GM18499 (cell line): Measurements from ENCODE around the gene PLPPR5.
"Not testable (repeated sequence)": the region's sequence is repeated elsewhere in the genome, so short reads cannot be mapped to it uniquely, and the experiment has no call there.

ENCODE experiments used
- ATAC-seq: cut with Tn5 transposase; IDR thresholded peaks from one replicate; pipeline ENCODE4 v1.9.1; 2021; ENCODE audit warnings: moderate number of reproducible peaks; ENCODE audit not compliant: insufficient read depth, unreplicated experiment

PLPPR5 gene

GRCh38 chr1:98920441-98921110 is 84.1 kb downstream of the PLPPR5 start:
- ATAC-seq = no peak

GRCh38 chr1:98919652-98920051 is 85.0 kb downstream of the PLPPR5 start:
- no peak for ATAC-seq

- no peak for ATAC-seq
These were observed 85.5 kb downstream of the PLPPR5 start for GRCh38 chr1:98919211-98919610.

- no peak for ATAC-seq
These were observed 90.1 kb downstream of the PLPPR5 start for GRCh38 chr1:98914547-98914946.

GRCh38 chr1:98910827-98911226 is 93.8 kb downstream of the PLPPR5 start:
- no peak for ATAC-seq

GRCh38 chr1:98908980-98909379 is 95.7 kb downstream of the PLPPR5 start:
- ATAC-seq = no peak

GRCh38 chr1:98906809-98907208 is 97.9 kb downstream of the PLPPR5 start:
- no peak for ATAC-seq

DNA sequence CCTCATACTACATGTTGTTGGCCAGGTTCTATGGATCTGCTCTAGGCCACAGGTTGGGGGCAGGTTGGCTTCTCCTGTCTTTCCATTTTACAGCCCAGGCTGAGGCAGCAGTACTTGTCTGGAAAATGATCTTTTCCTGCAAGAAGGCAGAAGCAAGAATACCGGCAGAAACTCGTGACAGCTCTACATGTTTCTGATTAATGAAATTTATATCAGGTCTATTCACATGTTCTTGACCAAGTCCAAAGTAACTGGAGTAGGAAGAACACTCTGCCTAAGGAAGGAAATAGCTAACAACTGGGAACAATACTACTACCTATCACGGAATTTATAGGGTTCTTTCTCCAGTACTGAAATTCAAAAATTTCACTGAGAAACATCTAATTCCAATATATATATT is 98.3 kb downstream of the PLPPR5 start:
- no peak for ATAC-seq

DNA sequence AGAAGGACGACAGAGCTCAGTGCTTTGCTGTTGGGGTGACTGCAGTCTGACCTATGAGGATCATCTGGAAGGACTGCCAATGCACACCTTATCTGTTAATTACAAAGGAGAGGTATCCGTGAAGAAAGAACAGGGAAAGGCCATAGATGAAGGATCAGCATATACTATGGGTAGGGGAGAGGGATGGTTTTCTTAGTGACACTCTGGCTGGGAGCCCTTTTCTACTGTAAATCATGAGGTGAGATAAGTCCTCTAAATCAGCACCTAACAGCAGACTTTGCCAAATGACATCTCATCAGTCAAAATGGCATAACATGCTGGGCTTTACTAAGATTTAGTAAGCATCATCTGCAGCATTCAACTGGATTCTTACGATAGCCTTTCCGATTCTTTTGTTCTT is 100.0 kb downstream of the PLPPR5 start:
- no peak for ATAC-seq

DNA sequence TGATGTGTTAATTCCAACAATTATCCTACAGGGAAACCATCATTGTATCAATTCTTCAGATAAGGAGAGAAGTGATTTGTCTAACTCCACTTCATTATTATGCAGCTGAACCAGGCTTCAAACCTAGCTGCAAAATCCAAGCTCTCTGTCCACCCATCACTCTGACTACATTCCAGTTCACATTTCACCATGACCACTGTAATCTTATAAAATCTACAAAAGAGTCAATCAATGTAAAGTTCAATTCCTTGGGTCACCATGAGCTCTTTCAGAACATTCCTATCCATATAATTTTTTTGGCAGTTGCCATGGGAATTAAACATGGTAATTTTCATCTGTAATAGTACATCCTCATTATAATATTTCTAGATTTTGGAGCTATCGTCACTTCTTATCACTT is 100.9 kb downstream of the PLPPR5 start:
- ATAC-seq = no peak

DNA sequence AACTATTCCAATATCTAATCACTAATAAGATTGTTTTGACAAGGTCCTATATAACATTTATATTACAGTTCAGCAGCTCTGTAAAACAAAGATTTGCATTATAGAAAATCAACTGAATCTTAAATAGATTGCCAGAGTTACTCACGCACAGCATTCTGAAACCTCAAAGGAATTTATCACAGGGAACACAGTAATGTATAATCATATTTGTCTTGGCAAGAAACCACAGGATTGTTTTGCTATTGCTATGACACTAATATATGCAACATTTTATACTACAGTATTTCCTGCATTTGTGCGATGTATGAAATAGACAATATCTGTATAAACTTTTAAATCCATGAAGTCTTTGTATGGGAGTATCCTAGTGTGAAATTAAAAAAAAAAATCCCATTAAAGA is 101.4 kb downstream of the PLPPR5 start:
- ATAC-seq = no peak

DNA sequence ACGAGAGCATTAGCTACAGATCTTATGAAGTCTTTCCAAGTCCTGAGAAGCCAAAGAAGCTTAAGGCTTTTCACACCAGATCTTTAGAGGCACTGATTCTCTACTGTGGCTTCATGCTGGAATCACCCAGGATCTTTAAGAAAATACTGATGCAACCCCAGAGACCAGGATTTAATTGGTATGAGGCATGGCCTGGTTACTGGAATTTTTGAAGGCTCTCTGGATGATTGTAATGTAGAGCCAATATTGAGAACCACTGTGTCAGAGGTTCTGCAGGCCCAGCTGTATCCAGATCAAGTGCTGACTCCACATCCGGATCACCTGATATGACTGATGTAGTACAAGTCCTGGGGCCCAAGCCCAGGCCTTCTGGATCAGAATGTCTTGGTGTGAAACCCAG is 105.7 kb downstream of the PLPPR5 start:
- ATAC-seq = no peak

DNA sequence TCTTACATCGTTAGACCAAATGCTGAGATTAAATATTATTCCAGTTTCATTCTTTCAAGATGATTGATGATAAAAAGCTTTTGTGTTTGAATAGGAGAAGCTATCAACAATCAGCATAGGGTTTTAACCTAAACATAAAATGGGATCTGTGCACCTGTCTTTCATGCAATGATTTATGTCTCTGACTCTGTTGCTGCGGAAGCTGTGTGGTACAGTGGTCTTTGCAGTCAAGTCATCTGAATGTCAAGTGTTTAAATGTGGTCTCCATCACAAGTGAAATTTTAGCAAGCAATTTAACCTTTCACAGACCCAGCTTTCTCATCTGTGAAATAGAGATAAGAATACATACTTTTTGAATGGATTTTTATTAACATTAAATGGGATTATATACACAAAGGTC is 107.2 kb downstream of the PLPPR5 start:
- no peak for ATAC-seq

GRCh38 chr1:98896711-98897445 is 107.8 kb downstream of the PLPPR5 start:
- no peak for ATAC-seq

GRCh38 chr1:98893371-98893770 is 111.3 kb downstream of the PLPPR5 start:
- ATAC-seq = no peak

GRCh38 chr1:98888869-98889268 is 115.8 kb downstream of the PLPPR5 start:
- no peak for ATAC-seq

- ATAC-seq = no peak
These were observed 117.2 kb downstream of the PLPPR5 start for GRCh38 chr1:98887507-98887906.

- ATAC-seq = no peak
These were observed 119.8 kb downstream of the PLPPR5 start for GRCh38 chr1:98884864-98885263.

DNA sequence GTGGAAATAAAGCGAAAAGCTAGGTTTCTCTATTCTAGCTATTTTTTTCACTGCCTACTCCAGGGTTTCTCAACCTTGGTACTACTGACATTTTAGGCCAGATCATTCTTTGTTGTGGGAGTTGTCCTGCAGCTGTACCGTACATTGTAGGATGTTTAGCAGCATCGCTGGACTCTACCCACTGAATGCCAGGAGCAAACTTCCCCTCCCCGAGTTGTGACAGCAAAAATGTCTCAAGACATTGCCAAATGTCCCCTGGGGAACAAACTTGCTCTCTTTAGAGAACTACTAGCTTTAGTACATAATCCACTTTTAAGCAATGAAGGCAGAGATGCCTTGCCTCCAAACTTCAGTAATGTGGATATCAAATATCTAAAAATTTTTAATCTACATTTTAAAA is 122.8 kb downstream of the PLPPR5 start:
- ATAC-seq = no peak

DNA sequence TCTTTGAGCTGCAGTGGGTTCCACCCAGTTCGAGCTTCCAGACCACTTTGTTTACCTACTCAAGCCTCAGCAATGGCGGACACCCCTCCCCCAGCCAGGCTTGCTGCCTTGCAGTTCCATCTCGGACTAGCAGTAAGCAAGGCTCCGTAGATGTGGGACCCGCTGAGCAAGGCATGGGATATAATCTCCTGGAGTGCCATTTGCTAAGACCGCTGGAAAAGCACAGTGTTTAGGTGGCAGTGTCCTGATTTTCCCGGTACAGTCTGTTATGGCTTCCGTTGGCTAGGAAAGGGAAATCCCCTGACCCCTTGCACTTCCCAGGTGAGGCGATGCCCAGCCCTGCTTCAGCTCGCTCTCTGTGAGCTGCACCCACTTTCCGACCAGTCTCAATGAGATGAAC is 123.4 kb downstream of the PLPPR5 start:
- not testable (repeated sequence) for ATAC-seq

DNA sequence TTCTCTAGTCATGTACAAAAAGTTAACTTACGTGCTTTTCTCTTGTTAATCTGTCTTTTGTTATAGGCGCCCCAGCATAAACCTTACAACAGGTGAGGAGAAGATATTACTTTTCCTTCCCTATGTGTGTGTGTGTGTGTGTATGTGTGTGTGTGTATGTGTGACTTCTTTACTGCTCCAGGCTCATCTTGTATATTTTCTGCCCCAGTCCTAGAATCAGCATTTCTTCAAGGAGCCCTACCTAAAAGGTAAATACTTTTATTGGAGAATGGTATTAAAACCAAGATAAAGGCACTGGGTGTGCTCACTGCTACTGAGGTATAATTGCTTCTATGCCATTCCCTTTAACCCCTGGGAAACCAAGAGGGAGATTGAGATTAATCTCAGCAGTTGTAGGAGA is 129.8 kb downstream of the PLPPR5 start:
- no peak for ATAC-seq
